GM12864 (cell line): Measurements from ENCODE around the gene ARHGAP23.
"Not testable (repeated sequence)": the region's sequence is repeated elsewhere in the genome, so short reads cannot be mapped to it uniquely, and the experiment has no call there.

Source experiments
- DNase-seq: peaks from one replicate; pipeline ENCODE4 v3.0.0-alpha.2; 2011; ENCODE audit warnings: low read depth
- H3K4me3 ChIP-seq: 2 replicates; pipeline ENCODE4 v1.5.1; 2011; ENCODE audit warnings: mild to moderate bottlenecking, low read depth, low read length, control low read depth
- TF ChIP-seq, protein P1 (sequence below): IDR thresholded peaks from 2 replicates; pipeline ENCODE4 v1.5.1; 2011; ENCODE audit warnings: low read depth, mild to moderate bottlenecking, moderate library complexity, low read length, control low read depth, inconsistent platforms; ENCODE audit errors: missing control alignments

ARHGAP23 gene

DNA sequence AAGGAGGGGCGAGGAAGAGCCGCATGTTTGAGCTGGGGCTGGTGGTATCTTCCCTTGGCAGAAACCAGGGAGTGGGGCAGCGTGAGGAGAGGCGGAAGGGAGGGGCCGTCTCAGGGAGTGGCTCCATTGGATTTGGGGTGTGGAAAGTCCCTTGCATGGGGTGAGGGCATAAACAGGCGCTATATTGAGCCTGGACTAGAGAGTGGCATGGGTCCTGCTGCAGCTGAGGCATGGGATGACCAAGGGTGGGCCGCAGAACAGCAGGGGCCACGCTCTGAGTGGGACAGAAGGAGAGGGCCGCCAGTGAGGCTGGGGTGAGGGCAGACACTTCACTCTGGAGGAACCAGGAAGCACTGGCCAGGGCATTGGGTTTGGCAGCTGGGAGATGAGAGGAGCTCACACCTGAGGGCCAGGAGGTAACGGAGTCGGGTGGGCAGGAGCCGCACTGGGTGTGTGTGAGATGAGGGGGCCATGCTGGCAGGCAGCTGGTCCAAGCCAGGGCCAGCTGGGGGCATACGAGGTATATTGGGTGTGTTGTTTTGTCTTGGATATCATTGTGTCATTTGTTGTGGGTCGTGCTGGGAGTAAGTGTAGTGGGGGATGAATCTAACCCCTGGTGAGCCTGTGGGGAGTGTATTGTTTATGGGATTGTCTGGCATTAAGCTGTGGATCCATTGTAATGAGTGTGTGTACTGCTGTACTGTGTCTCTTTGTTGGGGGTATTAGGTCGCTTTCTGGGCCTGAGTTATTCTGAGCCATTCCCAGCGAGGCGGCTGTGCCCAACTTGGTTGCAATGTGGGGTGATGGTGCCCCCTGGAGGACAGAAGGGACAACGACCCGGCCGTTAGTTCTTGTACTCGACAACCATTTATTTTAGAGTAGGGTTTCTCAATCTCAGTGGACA is 56.2 kb downstream of the ARHGAP23 start:
- TF ChIP-seq, protein P1, sequence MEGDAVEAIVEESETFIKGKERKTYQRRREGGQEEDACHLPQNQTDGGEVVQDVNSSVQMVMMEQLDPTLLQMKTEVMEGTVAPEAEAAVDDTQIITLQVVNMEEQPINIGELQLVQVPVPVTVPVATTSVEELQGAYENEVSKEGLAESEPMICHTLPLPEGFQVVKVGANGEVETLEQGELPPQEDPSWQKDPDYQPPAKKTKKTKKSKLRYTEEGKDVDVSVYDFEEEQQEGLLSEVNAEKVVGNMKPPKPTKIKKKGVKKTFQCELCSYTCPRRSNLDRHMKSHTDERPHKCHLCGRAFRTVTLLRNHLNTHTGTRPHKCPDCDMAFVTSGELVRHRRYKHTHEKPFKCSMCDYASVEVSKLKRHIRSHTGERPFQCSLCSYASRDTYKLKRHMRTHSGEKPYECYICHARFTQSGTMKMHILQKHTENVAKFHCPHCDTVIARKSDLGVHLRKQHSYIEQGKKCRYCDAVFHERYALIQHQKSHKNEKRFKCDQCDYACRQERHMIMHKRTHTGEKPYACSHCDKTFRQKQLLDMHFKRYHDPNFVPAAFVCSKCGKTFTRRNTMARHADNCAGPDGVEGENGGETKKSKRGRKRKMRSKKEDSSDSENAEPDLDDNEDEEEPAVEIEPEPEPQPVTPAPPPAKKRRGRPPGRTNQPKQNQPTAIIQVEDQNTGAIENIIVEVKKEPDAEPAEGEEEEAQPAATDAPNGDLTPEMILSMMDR, result peak; percentile 71
- DNase-seq, result peak; percentile 31
- not testable (repeated sequence) for H3K4me3 ChIP-seq

DNA sequence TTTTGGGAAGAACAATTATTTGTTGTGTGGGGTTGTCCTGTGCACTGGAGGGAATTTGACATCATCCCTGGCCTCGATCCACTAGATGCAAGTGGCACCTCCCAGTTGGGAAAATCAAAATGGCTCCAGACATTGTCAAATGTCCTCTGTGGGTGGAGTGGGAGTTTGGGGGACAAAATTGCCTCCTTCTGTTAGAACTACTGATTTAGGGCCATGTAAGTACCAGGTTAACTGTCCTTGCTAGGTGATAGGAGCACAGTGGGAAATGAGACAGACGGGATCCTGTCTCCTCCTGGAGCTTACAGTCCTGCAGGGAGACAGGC is 56.8 kb downstream of the ARHGAP23 start:
- TF ChIP-seq, protein P1, result no peak
- DNase-seq, result no peak
- no peak overlapping the region for H3K4me3 ChIP-seq

DNA sequence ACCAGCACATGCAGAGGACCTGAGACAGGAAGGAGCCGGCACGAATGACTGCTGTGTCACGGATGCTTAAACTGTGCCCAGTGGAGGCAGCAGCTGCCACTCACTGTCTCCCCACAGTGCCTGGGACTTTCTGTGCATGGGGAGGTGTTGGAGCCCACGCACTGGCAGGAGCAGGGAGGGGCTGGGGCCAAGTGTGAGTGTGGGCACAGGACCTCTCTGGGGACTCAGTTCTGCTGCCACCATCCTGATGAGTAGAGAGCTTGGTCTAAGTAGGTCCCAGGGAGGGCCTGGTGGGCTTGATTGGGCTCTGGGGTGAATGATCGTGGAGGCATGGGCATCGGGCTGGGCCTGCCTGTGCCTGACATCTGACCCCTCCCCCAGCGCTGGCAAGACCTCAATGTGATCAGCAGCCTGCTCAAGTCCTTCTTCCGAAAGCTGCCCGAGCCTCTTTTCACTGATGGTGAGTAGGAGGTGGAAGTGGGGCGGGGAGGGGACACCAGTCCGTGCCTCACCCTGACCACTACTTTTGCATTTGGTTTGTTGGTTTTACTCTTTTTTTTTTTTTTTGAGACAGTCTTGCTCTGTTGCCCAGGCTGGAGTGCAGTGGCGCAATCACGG is 57.5 kb downstream of the ARHGAP23 start:
- DNase-seq, result peak; percentile 84
- H3K4me3 ChIP-seq, result not testable (repeated sequence)

DNA sequence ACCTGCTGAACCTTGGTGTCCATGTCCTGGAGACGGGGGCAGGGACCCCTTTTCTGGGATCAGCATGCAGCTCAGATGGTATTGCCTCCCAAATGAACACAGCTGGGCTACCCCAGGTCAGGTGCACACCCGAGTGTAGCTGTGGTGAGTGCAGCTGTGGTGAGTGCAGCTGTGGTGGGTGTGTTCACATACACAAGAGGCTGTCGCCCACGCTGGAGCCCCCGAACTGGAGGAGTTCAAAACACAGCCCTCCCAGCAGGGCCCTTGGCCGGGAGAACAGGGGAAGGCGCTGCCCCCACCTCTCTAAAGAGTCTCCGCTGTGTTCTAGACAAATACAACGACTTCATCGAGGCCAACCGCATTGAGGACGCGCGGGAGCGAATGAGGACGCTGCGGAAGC is 61.5 kb downstream of the ARHGAP23 start:
- DNase-seq, H3K4me3 ChIP-seq: not testable (repeated sequence)

DNA sequence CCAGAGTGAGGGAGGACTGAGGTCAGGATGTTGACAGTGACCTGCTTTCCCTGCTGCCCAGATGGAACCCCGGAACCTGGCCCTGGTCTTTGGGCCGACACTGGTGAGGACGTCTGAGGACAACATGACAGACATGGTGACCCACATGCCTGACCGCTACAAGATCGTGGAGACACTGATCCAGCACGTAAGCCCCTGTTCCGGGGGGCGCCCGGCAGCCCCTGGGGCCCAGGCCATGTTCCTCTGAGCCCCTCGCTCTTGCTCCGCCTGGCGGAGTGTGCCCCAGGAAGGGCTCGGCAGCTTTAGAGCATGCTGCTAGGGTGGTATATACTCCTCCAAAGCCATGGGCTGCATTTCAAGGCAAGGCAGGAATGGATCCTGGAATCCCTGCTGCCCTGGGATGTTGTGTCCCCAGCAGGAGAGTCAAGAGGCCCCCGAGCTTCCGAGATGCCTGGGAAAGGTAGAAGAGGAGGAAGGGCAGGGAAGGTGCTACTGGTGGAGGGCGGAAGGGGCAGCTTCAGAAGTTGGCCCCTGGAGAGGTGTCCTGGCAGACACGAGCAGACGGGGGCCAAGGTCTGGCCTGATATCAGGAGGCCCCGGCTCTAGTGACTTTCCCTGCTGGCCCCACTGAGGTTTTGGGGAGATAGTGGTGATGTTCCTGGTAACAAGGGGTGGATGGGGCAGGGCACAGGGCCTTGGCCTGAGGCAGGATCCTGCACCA is 63.2 kb downstream of the ARHGAP23 start:
- H3K4me3 ChIP-seq, DNase-seq: not testable (repeated sequence)

DNA sequence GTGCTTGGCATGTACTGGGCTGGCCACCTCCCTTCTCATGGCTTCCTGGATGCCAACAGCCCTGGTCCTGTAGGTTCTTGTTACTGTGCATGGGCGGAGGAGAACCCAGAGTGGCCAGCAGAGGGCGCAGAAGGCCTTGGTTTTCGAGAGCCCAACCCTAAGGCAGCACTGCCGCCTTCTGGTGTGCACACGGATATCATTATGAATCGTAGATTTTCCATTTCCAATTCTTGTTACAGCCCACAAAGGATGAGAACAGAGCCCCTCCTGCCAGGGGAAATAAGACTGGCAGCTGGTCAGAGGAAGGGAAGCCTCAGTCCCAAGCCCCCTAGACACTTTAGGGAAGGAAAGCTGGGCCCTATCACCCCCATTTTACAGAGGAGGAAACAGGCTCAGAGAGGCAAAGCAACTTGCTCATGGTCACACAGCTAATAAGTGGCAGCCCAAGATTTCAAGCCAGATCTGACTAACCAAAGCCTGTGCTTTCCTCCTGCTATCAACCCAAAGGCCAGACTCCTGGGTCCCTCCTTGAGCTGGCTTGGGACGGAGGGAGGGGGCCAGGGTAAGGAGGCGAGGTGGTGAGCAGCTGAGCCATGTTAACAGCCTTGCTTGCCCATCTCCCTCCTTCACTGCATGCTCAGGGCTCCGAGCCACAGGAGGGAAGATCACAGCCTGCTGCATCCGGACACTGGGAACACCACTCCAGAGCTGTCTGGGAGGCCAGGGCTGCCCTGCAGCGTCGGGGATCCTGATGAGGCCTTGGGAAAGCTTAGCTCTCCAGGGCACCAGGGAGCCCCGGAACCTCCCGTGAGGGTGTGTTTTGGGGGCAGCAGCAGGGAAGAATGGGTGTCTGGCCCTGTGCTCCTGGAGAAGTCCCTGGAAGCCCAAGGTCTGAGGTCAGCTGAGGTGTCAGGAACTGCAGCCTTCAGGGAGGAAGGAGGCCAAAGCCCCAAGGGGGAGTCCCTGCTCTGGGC is 64.1 kb downstream of the ARHGAP23 start:
- TF ChIP-seq, protein P1, result peak; percentile 83
- not testable (repeated sequence) for H3K4me3 ChIP-seq
- peak; percentile 70 for DNase-seq

DNA sequence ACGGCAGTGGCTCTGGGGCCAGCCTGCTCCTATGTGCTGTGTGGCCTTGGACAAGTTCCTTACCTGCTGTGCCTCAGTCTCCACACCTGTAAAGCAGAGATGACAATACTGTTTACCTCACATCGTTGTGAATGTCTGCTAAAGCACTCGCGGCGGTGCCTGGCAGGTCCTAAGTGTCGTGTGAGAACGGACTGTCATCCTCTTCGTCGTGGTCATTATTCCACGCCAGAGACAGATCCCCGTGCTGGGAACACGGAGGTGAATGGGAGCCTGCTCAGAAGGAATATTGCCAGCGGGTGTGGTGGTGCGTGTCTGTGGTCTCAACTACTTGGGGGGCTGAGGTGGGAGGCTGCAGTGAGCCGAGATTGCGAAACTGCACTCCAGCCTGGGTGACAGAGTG is 65.9 kb downstream of the ARHGAP23 start:
- not testable (repeated sequence) for DNase-seq, H3K4me3 ChIP-seq

DNA sequence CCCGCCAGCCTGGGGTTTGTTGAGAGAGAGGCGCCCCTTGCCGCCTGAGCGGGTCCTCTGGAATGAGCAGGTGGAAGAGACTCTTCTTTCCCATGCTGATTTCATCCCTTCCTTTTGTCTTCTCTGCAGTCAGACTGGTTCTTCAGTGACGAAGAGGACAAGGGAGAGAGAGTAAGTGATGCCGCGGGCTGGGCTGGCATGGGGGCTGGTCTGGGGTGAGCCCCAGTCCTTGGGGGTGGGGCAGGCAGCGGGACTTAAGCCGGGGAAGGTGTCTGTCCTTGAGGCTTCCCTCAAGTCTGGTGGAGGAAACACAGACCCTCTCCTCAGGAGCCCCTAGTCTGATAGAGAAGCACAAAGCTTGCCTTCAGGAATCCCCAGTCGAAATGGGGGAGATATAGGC is 69.4 kb downstream of the ARHGAP23 start:
- H3K4me3 ChIP-seq, DNase-seq: not testable (repeated sequence)

DNA sequence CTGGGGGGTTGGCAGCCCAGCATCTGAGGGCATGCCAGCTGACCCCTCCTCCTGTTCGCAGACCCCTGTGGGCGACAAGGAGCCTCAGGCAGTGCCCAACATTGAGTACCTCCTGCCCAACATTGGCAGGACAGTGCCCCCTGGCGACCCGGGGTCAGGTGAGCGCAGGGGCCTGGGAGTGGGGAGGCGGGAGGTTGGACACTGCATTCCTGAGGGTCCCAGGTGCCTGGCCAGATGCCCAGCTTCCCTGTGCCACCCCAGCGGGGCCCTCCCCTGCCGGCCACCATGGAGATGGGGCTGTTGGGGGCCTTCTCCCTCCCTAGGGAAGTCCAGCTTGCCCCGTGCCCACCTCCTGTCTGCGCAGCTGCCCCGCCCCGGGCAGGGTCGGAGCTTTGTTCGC is 70.1 kb downstream of the ARHGAP23 start:
- TF ChIP-seq, protein P1, result no peak
- DNase-seq, result no peak
- no peak overlapping the region for H3K4me3 ChIP-seq

DNA sequence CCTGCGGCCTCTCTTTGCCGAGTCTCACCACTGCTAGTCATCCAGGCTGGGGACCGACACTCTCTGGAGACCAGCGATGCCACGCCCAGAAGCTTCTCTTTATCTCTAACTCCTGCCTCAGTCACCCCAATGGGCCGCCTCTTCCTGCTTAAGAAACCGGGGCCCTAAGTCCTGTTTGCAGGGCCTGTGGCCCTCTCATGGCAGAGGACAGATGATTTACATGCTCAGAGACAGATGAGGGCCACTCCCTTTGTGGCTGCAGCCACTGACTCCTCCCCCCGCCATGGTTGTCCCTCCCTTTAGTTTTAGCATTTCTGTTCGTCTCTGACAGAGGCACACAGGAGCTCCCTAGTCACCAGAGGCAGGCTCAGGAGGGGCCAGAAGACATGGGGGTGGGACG is 71.0 kb downstream of the ARHGAP23 start:
- not testable (repeated sequence) for DNase-seq

DNA sequence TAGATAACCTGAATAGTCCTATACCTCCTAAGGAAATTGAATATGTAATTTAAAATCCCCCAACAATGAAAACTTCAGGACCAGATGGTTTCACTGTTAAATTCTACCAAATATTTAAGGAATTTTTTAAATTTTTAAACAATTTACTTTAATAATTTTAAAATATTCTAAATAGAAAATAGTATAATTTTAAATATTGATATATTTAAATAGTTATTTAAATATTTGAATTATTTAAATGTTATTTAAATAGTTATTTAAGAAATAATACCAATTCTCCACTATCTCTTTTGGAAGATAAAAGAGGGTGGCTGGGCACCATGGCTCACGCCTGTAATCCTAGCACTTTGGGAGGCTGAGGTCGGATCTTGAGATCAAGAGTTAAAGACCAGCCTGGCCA is 73.5 kb downstream of the ARHGAP23 start:
- DNase-seq, H3K4me3 ChIP-seq: not testable (repeated sequence)

More for the DNA sequence above, 71.0 kb downstream of the ARHGAP23 start:
- not testable (repeated sequence) for H3K4me3 ChIP-seq

DNA sequence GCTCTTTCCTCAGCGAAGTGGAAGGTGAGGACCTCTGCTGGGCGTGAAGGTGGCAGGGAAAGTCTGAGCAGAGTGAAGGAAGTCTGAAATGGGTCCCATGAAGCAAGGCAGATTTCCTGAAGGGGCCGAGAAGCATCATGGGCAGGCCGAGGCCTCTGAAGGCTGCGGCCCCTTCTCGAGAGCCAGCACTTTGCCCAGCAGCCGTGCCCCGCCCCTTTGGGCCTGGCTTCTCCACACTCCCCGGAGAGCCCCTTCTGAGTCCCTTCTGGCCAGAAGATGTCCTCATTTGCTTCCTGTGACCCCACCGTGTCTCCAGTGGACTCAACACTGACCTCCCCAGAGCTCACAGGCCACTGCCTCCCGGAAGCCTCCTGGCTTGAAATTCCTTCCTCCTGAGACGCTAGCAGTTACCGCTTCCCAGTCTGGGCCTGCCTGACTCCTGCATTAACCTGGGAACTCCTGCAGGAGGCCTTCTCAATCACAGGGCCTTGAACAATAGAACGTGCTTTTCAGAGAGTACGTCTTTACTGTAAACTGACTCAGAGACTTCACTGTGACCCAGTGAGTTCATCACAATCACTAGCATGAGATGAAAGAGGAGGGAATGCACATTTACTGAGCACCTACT is 75.1 kb downstream of the ARHGAP23 start:
- DNase-seq, H3K4me3 ChIP-seq: not testable (repeated sequence)
